ENCODE results near the gene ZBTB7C. TPM values are rescaled to one million over a fixed set of nuclear protein-coding genes. Genes with fewer than 3 reads are reported as not detected.

Gene ZBTB7C
- total RNA-seq, 1 donor from 2014 or later: 7.4 TPM

DNA sequence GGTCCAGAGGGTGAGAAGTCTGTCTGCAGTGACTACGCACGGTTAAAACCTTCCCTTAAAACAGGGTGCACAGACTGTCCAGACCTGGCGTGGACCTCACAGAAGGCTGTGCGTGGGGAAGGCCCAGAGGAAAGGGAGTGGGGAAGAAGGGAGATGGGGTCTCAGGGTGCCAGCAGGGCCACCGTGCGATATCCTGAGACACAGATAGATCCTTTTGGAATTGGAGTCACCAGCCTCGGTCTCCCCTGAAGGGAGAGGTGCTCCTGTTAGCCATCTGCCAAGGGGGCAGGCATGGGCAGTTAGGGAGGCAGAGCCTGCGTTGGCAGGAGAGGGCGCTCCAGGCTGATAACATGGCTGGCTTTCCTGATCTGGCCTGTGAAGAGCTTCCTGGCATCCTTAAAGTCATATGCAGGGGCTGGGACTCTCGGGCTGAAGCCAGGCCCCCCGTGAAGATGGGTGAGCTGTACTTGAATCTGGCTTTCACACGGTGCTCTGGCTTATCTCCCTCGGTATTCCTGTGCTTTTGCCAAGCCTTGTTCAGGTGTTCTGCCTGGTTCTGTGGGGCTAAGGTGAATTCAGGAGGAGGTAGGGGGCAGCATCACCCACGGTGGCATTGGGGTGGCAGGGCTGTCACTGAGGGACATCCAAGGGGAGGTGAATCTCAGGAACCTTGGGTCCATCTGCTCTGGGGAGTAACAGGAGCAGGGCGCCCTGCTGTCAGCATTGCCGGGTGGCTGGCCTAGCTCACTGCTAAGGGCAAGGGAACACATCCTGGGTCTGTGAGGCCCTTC lies 371.5 kb downstream of the ZBTB7C start:
- Mint-ChIP-seq H3K4me1 (peaks cover 19% of the 10 kb centered on the region), H3K4me3 (no peak overlapping the region), H3K27ac (no peak overlapping the region), H3K36me3 (no peaks in the 10 kb centered on the region), H3K27me3 (ENCODE audit: low read depth) (peaks cover 4% of the 10 kb centered on the region), H3K9me3 (no peaks in the 10 kb centered on the region)
- TF ChIP-seq CTCF (IDR thresholded peaks at IDR 0.05; ENCODE audit: unreplicated experiment): no peak
- no peak for DNase-seq (ENCODE audit: low spot score in 2 of 2, unreplicated experiment in 2 of 2)

DNA sequence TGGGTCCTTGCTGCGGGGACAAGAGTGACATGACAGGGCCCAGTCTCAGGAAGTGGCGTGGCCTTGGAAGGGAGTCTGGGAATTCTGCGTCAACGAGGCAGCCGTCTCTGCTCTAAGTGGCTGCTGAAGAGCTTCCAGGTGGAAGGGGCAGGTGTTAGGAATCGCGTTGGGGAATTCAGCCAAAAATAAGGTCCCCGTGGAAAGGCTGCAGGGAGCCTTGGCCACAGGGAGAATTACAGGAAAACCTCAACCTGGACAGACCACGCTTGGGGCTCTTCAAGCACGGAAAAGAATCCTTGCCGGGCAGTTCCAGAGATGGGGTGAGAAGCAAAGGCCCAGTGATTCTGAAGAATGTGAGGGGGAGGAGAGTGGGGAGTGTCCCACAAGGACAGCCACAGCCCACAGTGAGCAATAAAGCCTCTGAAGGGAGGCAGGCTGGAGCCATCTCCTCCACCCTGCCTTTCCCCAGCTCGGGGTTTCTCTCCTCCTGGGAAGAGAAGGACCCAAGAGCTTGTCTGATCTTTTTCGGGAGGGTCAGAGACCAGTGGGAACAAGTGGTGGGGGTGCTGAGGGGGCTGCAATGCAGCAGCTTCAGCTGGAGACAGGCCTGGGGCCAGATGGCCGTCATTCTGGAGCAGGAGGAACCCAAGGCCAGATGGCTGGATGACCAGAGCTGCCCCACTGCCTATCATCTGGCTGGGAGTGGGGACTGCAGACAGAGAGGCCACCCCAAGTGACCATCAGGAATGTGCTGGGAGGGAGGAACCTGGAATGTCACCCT lies 372.4 kb downstream of the ZBTB7C start:
- no peak for TF ChIP-seq CTCF (IDR thresholded peaks at IDR 0.05; ENCODE audit: unreplicated experiment)
- no peaks in the 10 kb centered on the region for H3K9me3 Mint-ChIP-seq
- no peak overlapping the region for H3K27ac Mint-ChIP-seq
- H3K4me1 Mint-ChIP-seq: peaks cover 19% of the 10 kb centered on the region
- no peaks in the 10 kb centered on the region for H3K36me3 Mint-ChIP-seq
- DNase-seq (ENCODE audit: low spot score in 2 of 2, unreplicated experiment in 2 of 2): no peak
- H3K27me3 Mint-ChIP-seq (ENCODE audit: low read depth): peaks cover 3% of the 10 kb centered on the region
- H3K4me3 Mint-ChIP-seq: no peak overlapping the region

DNA sequence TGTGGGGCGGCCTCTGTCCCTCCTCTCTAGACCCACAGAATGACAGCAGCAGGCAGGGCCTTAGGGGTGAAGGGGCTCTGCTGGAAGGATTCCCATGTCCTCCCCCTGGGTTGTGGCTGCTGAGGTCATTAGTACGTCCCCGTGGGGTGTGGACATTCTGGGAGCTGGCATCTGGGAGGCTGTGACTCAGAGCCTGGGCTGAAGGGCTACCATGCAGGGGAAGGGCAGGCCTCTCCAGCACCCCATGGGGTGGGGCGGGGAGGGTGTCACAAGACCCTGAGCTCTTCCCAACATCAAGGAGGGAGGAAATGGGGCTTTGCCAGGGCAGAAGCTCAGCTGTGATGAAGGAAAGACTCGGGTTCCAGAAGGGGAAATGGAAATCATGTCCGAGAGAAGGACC lies 373.0 kb downstream of the ZBTB7C start:
- Mint-ChIP-seq H3K4me3 (no peak overlapping the region), H3K9me3 (no peaks in the 10 kb centered on the region), H3K36me3 (no peaks in the 10 kb centered on the region), H3K27me3 (ENCODE audit: low read depth) (peaks cover 3% of the 10 kb centered on the region), H3K27ac (no peak overlapping the region), H3K4me1 (peaks cover 19% of the 10 kb centered on the region)
- no peak for DNase-seq (ENCODE audit: low spot score in 2 of 2, unreplicated experiment in 2 of 2)
- TF ChIP-seq CTCF (IDR thresholded peaks at IDR 0.05; ENCODE audit: unreplicated experiment): no peak

GRCh38 chr18:48035556-48035860 lies 373.7 kb downstream of the ZBTB7C start:
- Mint-ChIP-seq H3K36me3 (no peaks in the 10 kb centered on the region), H3K27ac (no peak overlapping the region), H3K27me3 (ENCODE audit: low read depth) (peaks cover 3% of the 10 kb centered on the region), H3K9me3 (no peaks in the 10 kb centered on the region), H3K4me1 (peaks cover 19% of the 10 kb centered on the region), H3K4me3 (no peak overlapping the region)
- DNase-seq (ENCODE audit: low spot score in 2 of 2, unreplicated experiment in 2 of 2): no peak
- no peak for TF ChIP-seq CTCF (IDR thresholded peaks at IDR 0.05; ENCODE audit: unreplicated experiment)

DNA sequence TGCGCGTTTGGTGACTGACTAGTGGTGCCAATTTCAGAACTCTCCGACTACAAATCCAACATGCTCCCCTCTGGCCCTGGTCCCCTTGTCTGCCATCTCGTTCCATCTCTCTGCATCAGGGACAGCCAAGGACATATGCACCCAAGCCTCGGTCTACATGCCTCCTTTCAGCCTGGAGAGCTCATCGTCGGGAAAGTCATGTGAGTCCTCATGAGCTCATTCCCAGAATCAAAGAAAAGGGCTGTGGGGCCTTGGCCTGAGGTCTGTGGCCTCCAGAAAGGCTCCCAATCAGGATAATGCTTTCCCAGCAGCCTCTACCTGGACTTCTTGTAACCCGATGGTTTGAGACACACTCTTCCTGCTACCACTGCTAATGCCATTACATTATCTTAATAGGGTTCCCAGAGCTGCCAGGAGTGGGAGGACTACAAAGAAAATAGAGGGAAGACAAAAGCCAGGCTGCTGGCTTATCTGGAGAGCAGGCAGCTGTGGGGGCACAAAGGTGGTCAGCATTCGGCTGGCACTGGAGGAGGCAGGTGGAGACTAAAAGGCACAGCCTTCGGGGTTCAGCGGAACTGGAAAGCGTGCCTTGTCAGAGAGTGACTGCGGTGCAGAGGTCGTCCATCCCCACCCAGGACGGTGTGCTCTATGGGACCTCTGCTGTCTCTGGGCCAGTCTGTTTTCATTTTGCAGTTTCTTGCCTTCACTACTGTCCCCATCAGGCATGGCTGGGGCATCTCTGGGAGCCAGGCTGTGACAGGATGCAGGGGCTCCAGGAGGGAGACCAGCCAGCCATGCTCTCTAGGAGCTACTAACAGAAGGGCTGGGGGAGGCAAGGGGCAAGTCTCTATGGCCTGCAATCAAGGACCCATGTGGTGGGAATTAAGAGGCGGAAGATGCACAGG lies 374.3 kb downstream of the ZBTB7C start:
- Mint-ChIP-seq H3K27me3 (ENCODE audit: low read depth) (peaks cover 2% of the 10 kb centered on the region), H3K27ac (no peak overlapping the region), H3K36me3 (no peaks in the 10 kb centered on the region), H3K4me1 (peaks cover 19% of the 10 kb centered on the region), H3K9me3 (no peaks in the 10 kb centered on the region), H3K4me3 (no peak overlapping the region)
- DNase-seq (ENCODE audit: low spot score in 2 of 2, unreplicated experiment in 2 of 2): peak in 1 of 2 experiments; percentile 7
- TF ChIP-seq CTCF (IDR thresholded peaks at IDR 0.05; ENCODE audit: unreplicated experiment): no peak

All from mesothelial cell of epicardium (in vitro differentiated cells).